Measurements from ENCODE around the gene DOLPP1.

DOLPP1 gene

GRCh38 chr9:129080298-129080600 is 662 bp upstream of the DOLPP1 start (continued):
- TF ChIP-seq, protein P1, sequence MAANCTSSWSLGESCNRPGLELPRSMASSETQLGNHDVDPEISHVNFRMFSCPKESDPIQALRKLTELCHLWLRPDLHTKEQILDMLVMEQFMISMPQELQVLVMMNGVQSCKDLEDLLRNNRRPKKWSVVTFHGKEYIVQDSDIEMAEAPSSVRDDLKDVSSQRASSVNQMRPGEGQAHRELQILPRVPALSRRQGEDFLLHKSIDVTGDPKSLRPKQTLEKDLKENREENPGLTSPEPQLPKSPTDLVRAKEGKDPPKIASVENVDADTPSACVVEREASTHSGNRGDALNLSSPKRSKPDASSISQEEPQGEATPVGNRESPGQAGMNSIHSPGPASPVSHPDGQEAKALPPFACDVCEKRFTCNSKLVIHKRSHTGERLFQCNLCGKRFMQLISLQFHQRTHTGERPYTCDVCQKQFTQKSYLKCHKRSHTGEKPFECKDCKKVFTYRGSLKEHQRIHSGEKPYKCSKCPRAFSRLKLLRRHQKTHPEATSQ (tag by site-specific recombination; IDR thresholded peaks at IDR 0.05), result 0 out of 2 replicates have a peak, but pooled peaks have one; percentile 56
- TF ChIP-seq ZNF223 (tag by site-specific recombination; IDR thresholded peaks at IDR 0.05), result no peak
- no peak for TF ChIP-seq ZNF148 (tag by site-specific recombination; IDR thresholded peaks at IDR 0.05; ENCODE audit: borderline replicate concordance)
- TF ChIP-seq KLF10 (tag by site-specific recombination; IDR thresholded peaks at IDR 0.05), result no peak
- no peak for TF ChIP-seq ZNF623 (tag by site-specific recombination; IDR thresholded peaks at IDR 0.05)
- no peak for TF ChIP-seq ZNF239 (tag by site-specific recombination; IDR thresholded peaks at IDR 0.05)
- 0 out of 2 replicates have a peak, but pooled peaks have one; percentile 32 for TF ChIP-seq ZNF610 (tag by site-specific recombination; IDR thresholded peaks at IDR 0.05; ENCODE audit: borderline replicate concordance)
- TF ChIP-seq ZFP37 (tag by site-specific recombination; IDR thresholded peaks at IDR 0.05), result 0 out of 2 replicates have a peak, but pooled peaks have one; percentile 21
- TF ChIP-seq ZNF843 (tag by site-specific recombination; IDR thresholded peaks at IDR 0.05), result no peak
- TF ChIP-seq, protein P2, sequence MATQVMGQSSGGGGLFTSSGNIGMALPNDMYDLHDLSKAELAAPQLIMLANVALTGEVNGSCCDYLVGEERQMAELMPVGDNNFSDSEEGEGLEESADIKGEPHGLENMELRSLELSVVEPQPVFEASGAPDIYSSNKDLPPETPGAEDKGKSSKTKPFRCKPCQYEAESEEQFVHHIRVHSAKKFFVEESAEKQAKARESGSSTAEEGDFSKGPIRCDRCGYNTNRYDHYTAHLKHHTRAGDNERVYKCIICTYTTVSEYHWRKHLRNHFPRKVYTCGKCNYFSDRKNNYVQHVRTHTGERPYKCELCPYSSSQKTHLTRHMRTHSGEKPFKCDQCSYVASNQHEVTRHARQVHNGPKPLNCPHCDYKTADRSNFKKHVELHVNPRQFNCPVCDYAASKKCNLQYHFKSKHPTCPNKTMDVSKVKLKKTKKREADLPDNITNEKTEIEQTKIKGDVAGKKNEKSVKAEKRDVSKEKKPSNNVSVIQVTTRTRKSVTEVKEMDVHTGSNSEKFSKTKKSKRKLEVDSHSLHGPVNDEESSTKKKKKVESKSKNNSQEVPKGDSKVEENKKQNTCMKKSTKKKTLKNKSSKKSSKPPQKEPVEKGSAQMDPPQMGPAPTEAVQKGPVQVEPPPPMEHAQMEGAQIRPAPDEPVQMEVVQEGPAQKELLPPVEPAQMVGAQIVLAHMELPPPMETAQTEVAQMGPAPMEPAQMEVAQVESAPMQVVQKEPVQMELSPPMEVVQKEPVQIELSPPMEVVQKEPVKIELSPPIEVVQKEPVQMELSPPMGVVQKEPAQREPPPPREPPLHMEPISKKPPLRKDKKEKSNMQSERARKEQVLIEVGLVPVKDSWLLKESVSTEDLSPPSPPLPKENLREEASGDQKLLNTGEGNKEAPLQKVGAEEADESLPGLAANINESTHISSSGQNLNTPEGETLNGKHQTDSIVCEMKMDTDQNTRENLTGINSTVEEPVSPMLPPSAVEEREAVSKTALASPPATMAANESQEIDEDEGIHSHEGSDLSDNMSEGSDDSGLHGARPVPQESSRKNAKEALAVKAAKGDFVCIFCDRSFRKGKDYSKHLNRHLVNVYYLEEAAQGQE (tag by site-specific recombination; IDR thresholded peaks at IDR 0.05), result no peak
- no peak for TF ChIP-seq ZNF146 (tag by site-specific recombination; IDR thresholded peaks at IDR 0.05)
- no peak for TF ChIP-seq ZNF398 (tag by site-specific recombination; IDR thresholded peaks at IDR 0.05)
- no peak for TF ChIP-seq ZBTB17 (tag by site-specific recombination; IDR thresholded peaks at IDR 0.05)
- TF ChIP-seq ZNF776 (tag by site-specific recombination; IDR thresholded peaks at IDR 0.05; ENCODE audit: borderline replicate concordance), result no peak
- no peak for TF ChIP-seq MZF1 (tag by site-specific recombination; IDR thresholded peaks at IDR 0.05; ENCODE audit: borderline replicate concordance)
- TF ChIP-seq SP7 (tag by site-specific recombination; IDR thresholded peaks at IDR 0.05), result no peak
- no peak for TF ChIP-seq HOXA7 (CRISPR knock-in tag; IDR thresholded peaks at IDR 0.05; ENCODE audit: borderline replicate concordance)
- TF ChIP-seq ZNF18 (tag by site-specific recombination; IDR thresholded peaks at IDR 0.05), result no peak
- TF ChIP-seq ATF2 (tag by site-specific recombination; IDR thresholded peaks at IDR 0.05; ENCODE audit: low read depth), result no peak
- TF ChIP-seq MYNN (tag by site-specific recombination; IDR thresholded peaks at IDR 0.05; ENCODE audit: borderline replicate concordance), result no peak
- TF ChIP-seq ZNF558 (tag by site-specific recombination; IDR thresholded peaks at IDR 0.05), result no peak
- no peak for TF ChIP-seq ZNF404 (tag by site-specific recombination; IDR thresholded peaks at IDR 0.05)
- TF ChIP-seq, protein P3, sequence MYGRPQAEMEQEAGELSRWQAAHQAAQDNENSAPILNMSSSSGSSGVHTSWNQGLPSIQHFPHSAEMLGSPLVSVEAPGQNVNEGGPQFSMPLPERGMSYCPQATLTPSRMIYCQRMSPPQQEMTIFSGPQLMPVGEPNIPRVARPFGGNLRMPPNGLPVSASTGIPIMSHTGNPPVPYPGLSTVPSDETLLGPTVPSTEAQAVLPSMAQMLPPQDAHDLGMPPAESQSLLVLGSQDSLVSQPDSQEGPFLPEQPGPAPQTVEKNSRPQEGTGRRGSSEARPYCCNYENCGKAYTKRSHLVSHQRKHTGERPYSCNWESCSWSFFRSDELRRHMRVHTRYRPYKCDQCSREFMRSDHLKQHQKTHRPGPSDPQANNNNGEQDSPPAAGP (tag by site-specific recombination; IDR thresholded peaks at IDR 0.05), result 0 out of 2 replicates have a peak, but pooled peaks have one; percentile 20
- TF ChIP-seq ZNF529 (tag by site-specific recombination; IDR thresholded peaks at IDR 0.05; ENCODE audit: insufficient replicate concordance), result no peak
- peak; percentile 39; the same call in 1 of the 2 replicates for TF ChIP-seq ZNF394 (tag by site-specific recombination; IDR thresholded peaks at IDR 0.05; ENCODE audit: borderline replicate concordance)
- no peak for TF ChIP-seq SP3 (tag by site-specific recombination; IDR thresholded peaks at IDR 0.05)
- no peak for TF ChIP-seq ZFP41 (tag by site-specific recombination; IDR thresholded peaks at IDR 0.05; ENCODE audit: borderline replicate concordance)
- TF ChIP-seq ZSCAN30 (tag by site-specific recombination; IDR thresholded peaks at IDR 0.05), result peak; percentile 48; the same call in 1 of the 2 replicates

Measured in HEK293 (cell line).